Erythroblast (primary cell): ENCODE results near the gene SLC35F3.

ENCODE experiments used
- GATA1 ChIP-seq: IDR thresholded peaks from 2 replicates; pipeline ENCODE4 v1.6.1; 2011; ENCODE audit warnings: low read depth, mild to moderate bottlenecking, control low read depth, low read length, moderate library complexity
- POLR2A ChIP-seq: IDR thresholded peaks from 2 replicates; pipeline ENCODE4 v1.6.1; 2011; ENCODE audit warnings: mild to moderate bottlenecking, low read length

DNA sequence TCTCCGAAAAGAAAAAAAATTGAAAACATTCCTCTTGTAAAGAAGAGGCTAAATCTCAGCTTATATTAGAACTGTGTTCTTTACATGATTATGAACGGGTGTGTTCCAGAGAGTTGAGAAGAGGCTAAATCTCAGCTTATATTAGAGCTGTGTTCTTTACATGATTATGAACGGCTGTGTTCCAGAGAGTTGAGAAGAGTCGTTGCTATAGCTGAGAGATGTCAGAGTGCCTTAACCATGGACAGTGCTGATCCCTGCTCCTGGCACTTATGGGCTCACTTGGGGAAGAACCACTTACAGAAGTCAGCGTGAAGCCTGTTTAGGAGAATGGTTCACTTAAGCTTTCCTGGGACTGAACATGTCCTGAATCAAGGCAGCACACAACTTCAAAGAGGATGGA lies 35.0 kb downstream of the SLC35F3 start:
- TF ChIP-seq POLR2A (no peak), GATA1 (no peak)
